HG03558 (cell line): ENCODE measurements around the gene SBNO1.
"Not testable (repeated sequence)": the region's sequence is repeated elsewhere in the genome, so short reads cannot be mapped to it uniquely, and the experiment has no call there.

Experiments used
- ATAC-seq: cut with Tn5 transposase; IDR thresholded peaks from one replicate; pipeline ENCODE4 v1.9.1; 2021; ENCODE audit warnings: moderate number of reproducible peaks; ENCODE audit not compliant: unreplicated experiment; ENCODE audit errors: extremely low read depth

SBNO1 gene

GRCh38 chr12:123253641-123254459, 110.8 kb downstream of the SBNO1 start:
- ATAC-seq, result no peak

GRCh38 chr12:123252365-123252764, 112.3 kb downstream of the SBNO1 start:
- not testable (repeated sequence) for ATAC-seq

- ATAC-seq, result no peak
Observed at GRCh38 chr12:123251403-123252076, 113.1 kb downstream of the SBNO1 start.

GRCh38 chr12:123250471-123251383, 113.9 kb downstream of the SBNO1 start:
- ATAC-seq, result no peak

- not testable (repeated sequence) for ATAC-seq
Observed at GRCh38 chr12:123248996-123249741, 115.5 kb downstream of the SBNO1 start.

GRCh38 chr12:123248129-123248528, 116.5 kb downstream of the SBNO1 start:
- ATAC-seq, result not testable (repeated sequence)

GRCh38 chr12:123245678-123246077, 119.0 kb downstream of the SBNO1 start:
- ATAC-seq, result no peak

GRCh38 chr12:123243671-123244262, 120.9 kb downstream of the SBNO1 start:
- no peak for ATAC-seq

- ATAC-seq, result no peak
Observed at GRCh38 chr12:123242116-123242904, 122.3 kb downstream of the SBNO1 start.
